H54 (cell line): ENCODE measurements around the gene DHPS.
"Not testable (repeated sequence)": the region's sequence is repeated elsewhere in the genome, so short reads cannot be mapped to it uniquely, and the experiment has no call there.

ENCODE experiments used
- DNase-seq: peaks from one replicate; pipeline ENCODE4 v3.0.0; 2011; ENCODE audit warnings: low spot score, mixed read lengths; ENCODE audit not compliant: insufficient read length
- FAIRE-seq: peaks from 3 replicates; lab custom pipeline; 2011; peaks lifted over from hg19 to GRCh38; lab: Jason Lieb, UNC
- POLR2A ChIP-seq: IDR thresholded peaks from 2 replicates; pipeline ENCODE4 v1.6.1; 2011; ENCODE audit warnings: low read depth, mild to moderate bottlenecking, low read length

The DHPS gene

GRCh38 chr19:12656899-12657571, 24.6 kb downstream of the DHPS start:
- no peak for FAIRE-seq
- no peak for TF ChIP-seq POLR2A
- DNase-seq = no peak

GRCh38 chr19:12655546-12655945, 26.1 kb downstream of the DHPS start:
- FAIRE-seq (no peak), DNase-seq (no peak)
- TF ChIP-seq POLR2A = no peak

- TF ChIP-seq POLR2A = no peak
- FAIRE-seq (no peak), DNase-seq (no peak)
Observed at GRCh38 chr19:12652219-12652618, 29.5 kb downstream of the DHPS start.

- no peak for DNase-seq
- no peak for TF ChIP-seq POLR2A
- FAIRE-seq = no peak
Observed at GRCh38 chr19:12649941-12650340, 31.7 kb downstream of the DHPS start.

- DNase-seq (no peak), FAIRE-seq (no peak)
- TF ChIP-seq POLR2A = no peak
Observed at GRCh38 chr19:12648088-12648487, 33.6 kb downstream of the DHPS start.

- DNase-seq (no peak), FAIRE-seq (no peak)
- no peak for TF ChIP-seq POLR2A
Observed at GRCh38 chr19:12647490-12648071, 34.1 kb downstream of the DHPS start.

- DNase-seq = no peak
- no peak for TF ChIP-seq POLR2A
- no peak for FAIRE-seq
Observed at GRCh38 chr19:12647047-12647446, 34.6 kb downstream of the DHPS start.

- DNase-seq (no peak), FAIRE-seq (no peak)
- no peak for TF ChIP-seq POLR2A
Observed at GRCh38 chr19:12646551-12646950, 35.1 kb downstream of the DHPS start.

GRCh38 chr19:12643716-12644115, 38.0 kb downstream of the DHPS start:
- not testable (repeated sequence) for FAIRE-seq

GRCh38 chr19:12642506-12642905, 39.2 kb downstream of the DHPS start:
- no peak for FAIRE-seq
- DNase-seq = no peak
- no peak for TF ChIP-seq POLR2A

More at GRCh38 chr19:12643716-12644115, 38.0 kb downstream of the DHPS start:
- DNase-seq = not testable (repeated sequence)

GRCh38 chr19:12641456-12641855, 40.2 kb downstream of the DHPS start:
- FAIRE-seq (no peak), DNase-seq (no peak)
- no peak for TF ChIP-seq POLR2A

- DNase-seq (peak; percentile 81), FAIRE-seq (no peak)
- no peak for TF ChIP-seq POLR2A
Observed at GRCh38 chr19:12639901-12640613, 41.6 kb downstream of the DHPS start.

GRCh38 chr19:12638611-12639182, 43.0 kb downstream of the DHPS start:
- DNase-seq = no peak
- FAIRE-seq = no peak
- TF ChIP-seq POLR2A = no peak

GRCh38 chr19:12636631-12637030, 45.0 kb downstream of the DHPS start:
- FAIRE-seq (no peak), DNase-seq (no peak)
- TF ChIP-seq POLR2A = no peak

GRCh38 chr19:12629215-12629614, 52.5 kb downstream of the DHPS start:
- TF ChIP-seq POLR2A = no peak
- DNase-seq (no peak), FAIRE-seq (no peak)
